Activated CD4-positive, alpha-beta T cell treated with anti-CD3 and anti-CD28 coated beads, Interleukin-10, Interleukin-2, amounts not matched to agents 100 ng/mL and 50 ng/mL, durations not matched to agents 16 hours and 8 hours (primary cell): ENCODE results near the gene RPL39L.

ENCODE experiments used
- DNase-seq: peaks from one replicate; pipeline ENCODE4 v3.0.0-alpha.2; 2020

RPL39L gene

GRCh38 chr3:187086831-187087230 lies 52.5 kb downstream of the RPL39L start:
- no peak for DNase-seq

- no peak for DNase-seq
Measured at GRCh38 chr3:187085933-187086332, 53.4 kb downstream of the RPL39L start.

- no peak for DNase-seq
Measured at GRCh38 chr3:187085021-187085666, 54.2 kb downstream of the RPL39L start.

GRCh38 chr3:187084580-187084979 lies 54.7 kb downstream of the RPL39L start:
- no peak for DNase-seq

GRCh38 chr3:187084126-187084525 lies 55.2 kb downstream of the RPL39L start:
- no peak for DNase-seq

GRCh38 chr3:187082758-187083375 lies 56.4 kb downstream of the RPL39L start:
- DNase-seq = no peak

GRCh38 chr3:187080799-187081450 lies 58.4 kb downstream of the RPL39L start:
- DNase-seq = no peak

- DNase-seq = no peak
Measured at GRCh38 chr3:187079090-187080022, 59.9 kb downstream of the RPL39L start.

GRCh38 chr3:187077537-187077936 lies 61.8 kb downstream of the RPL39L start:
- no peak for DNase-seq

GRCh38 chr3:187077085-187077484 lies 62.2 kb downstream of the RPL39L start:
- no peak for DNase-seq

- DNase-seq = no peak
Measured at GRCh38 chr3:187076297-187076696, 63.0 kb downstream of the RPL39L start.

- no peak for DNase-seq
Measured at GRCh38 chr3:187074846-187075245, 64.5 kb downstream of the RPL39L start.

GRCh38 chr3:187073581-187074098 lies 65.7 kb downstream of the RPL39L start:
- DNase-seq = no peak

GRCh38 chr3:187072511-187072910 lies 66.8 kb downstream of the RPL39L start:
- no peak for DNase-seq

GRCh38 chr3:187072102-187072501 lies 67.2 kb downstream of the RPL39L start:
- no peak for DNase-seq
